Stimulated activated CD4-positive, alpha-beta T cell treated with anti-CD3 and anti-CD28 coated beads, Interleukin-4, amount 100 ng/mL, for 4 hours (primary cell): Measurements from ENCODE around the gene PIP5K1B.
A peak's percentile ranks its signal among the peaks of the same experiment; 100 is the strongest.

ENCODE experiments used
- DNase-seq, 2 experiments: peaks; one replicate each; pipeline ENCODE4 v3.0.0-alpha.2; 2020

Gene PIP5K1B

DNA sequence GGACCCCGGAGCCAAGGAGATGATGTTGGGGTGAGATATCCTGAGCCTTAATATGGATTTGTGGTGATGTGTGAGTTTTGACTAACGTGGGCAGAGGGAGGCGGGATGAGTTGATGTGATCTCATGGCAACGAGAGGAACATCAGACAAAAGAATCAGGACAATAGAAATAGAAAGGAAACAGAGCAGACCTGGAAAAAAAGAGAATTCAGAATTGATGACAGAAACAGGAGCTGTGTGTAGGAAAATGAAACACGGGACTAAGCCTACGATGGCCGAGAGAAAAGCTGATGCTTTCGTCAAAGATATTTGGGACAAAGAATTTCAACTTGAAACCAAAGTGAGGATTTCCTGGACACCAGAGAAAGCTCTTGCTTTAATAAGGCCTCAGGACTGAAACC lies 298.0 kb downstream of the PIP5K1B start:
- no peak for DNase-seq

DNA sequence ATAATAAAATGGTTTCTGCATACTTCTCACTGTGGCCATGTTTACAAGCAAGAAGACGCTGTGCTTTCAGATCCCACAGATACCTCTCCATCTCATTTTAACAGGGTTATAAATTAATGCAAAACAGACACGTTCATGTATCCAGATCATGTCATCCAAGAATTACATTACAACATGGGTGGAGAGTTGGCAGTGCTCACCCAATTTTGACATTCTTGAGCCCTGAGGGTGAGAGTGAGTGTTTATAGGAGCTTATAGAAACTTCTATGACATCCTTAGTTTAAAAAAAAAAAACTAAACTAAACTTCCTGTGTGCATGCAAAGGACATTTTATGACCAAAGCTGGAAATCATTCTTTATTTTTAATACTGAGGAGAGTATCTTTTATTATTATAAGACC lies 299.8 kb downstream of the PIP5K1B start:
- DNase-seq = no peak

DNA sequence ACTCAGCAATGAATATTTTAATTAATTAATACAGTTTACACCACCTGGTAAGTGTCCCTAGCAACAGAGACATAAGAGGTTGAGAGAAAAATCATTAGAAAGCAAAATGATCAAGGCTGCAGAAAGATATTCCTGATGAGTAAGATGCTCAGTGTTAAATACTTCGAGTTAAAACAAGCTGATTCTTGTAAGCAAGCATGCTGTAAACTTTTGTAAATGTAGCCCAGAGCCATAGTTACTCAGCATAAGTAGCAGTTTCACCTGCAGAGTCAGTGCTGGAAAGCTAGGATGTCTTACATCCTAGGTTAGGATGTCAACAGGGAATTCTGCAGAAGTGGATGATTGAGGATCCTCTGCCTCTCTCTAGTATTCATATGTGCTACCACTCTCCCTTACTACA lies 304.7 kb downstream of the PIP5K1B start:
- no peak for DNase-seq

DNA sequence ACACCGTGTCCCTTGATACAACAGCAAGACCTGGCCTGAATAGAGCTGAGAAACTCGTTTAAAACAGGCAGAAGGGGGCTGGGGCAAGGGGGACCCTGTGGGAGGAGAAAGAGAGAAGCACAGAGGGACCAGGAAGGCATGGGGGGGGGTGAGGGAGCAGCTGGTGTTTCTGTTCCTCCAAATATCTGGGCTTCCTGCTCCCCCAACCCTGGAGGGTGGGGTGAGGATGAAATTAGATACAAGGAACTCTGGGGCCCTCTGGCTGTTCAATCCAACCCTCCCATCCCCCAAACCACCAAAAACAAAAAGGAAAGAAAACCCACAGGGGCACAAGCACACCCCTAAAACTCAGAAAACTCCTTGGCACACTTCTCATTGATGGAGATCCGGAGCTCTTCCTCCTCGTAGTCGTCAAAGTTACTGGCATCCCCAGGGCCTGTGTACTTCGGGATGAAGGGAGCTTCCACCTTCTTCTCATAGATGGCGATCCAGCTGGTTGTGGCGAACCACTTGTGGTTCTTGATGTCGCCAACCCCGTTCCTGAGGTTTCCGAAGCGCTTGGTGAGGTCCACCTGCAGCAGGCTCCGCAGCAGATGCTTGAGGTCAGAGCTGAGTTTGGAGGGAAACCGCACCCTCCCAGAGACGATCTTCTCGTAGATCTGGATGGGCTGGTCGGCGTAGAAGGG lies 307.8 kb downstream of the PIP5K1B start:
- DNase-seq = no peak

DNA sequence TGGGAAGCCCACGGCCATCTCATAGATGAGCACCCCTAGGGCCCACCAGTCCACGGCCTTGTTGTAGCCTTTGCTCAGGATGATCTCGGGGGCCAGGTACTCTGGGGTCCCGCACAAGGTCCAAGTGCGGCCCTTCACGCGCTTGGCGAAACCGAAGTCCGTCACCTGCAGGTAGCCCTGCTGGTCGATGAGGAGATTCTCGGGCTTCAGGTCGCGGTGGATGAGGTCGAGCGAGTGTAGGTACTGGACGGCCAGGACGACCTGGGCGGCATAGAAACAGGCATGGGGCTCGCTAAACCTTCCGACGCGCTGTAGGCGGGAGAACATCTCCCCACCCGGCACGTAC lies 308.3 kb downstream of the PIP5K1B start:
- DNase-seq = no peak

DNA sequence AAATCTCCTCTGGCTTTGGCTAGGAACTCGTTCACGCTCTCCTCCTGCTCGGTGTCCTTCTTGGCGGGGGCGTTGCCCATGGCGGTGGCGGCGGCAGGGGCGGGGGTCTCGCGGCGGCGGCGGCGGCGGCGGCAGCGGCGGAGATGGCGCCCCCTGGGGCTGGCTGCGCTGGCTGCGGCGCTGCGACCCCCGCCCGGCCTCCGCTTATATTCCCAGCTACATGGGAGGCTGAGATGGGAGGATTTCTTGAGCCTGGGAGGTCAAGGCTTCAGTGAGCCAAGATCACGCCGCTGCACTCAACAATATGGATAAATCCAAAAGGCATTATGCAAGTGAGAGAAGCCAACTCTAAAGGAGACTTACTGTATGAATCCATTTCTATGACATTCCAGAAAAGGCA lies 309.0 kb downstream of the PIP5K1B start, which contains the start of gene PRKACG:
PRKACG (minus strand) TSS at position 101 of the 400 bp plus-strand sequence; CDS start at position 80, 21 bp downstream.
- DNase-seq = no peak

DNA sequence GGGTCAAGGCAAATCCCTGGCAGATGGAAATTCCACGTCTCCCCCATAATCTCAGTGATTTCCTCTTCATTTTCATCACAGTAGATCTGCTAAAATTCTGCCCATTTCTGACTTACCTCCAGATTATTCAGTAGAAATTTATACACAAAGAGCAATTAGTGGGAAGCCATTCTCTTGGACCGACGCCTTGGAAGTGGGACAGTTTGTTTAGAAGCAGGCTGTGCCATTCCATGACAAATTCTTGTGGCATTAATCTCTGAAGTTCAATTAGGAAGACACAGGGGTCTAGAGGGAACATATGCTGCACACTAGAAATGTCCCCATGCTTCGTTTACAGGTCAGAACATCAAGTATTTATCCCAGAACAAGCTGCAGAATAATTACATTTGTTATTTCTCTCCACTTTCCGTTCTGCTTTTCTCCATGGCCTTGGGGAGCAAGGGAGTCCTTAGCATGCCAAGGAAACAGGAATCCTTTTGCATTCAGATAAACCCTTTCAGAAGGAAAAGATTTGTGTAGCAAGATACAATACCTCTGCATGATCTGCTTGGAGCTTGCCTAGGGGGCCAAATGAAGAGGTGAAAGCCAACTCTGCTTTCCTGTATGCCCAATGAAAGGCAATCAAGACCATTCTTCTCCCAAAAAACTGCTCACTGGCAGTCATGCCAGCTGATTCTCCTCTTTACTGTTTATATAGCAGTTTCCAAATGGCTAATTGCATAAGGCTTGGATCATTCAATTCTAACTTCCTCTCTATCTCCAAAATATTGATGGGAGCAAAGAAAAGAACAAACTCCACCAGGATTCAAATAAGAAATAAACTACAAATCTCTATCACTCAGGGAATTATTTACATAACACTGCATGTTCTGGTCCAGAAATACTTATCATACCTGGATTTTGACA lies 311.4 kb downstream of the PIP5K1B start:
- no peak for DNase-seq

DNA sequence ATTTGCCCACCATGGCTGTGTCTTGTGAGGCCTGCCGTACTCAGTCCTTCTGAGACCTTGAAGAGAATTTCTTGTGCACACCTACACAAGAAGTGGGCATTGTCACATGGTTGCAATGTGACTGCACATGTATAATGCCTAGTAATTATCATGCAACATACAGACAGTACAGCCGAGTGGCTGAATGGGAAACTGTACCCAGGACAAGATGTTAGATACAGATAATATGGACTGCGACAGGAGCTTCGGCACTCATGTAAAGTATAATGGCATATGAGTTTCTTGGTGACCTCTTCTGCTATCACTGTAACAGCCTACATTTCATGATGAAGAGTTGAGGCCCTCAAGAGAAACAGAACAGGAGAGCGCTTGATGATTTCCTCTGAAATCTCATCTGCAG lies 313.7 kb downstream of the PIP5K1B start:
- DNase-seq = no peak

DNA sequence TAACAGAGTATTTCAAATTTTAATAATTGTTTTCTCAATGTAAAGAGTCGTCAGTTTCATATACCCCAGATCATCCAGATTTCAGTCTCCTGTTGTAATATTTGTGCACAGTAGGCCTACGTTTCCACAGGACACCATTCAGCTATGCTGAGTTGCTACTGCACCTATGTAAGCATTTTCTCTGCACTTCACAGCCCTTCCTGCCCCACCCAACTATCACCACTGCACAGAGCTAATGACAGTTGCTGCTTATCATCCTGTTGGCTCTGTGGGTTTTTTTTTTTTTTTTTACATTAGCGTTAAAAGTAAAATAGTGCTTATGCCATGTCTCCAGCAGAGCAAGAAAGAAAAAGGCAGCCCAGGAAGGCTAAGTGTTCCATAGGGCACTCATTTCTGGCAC lies 314.8 kb downstream of the PIP5K1B start:
- DNase-seq = peak in 1 of 2 experiments; percentile 13

DNA sequence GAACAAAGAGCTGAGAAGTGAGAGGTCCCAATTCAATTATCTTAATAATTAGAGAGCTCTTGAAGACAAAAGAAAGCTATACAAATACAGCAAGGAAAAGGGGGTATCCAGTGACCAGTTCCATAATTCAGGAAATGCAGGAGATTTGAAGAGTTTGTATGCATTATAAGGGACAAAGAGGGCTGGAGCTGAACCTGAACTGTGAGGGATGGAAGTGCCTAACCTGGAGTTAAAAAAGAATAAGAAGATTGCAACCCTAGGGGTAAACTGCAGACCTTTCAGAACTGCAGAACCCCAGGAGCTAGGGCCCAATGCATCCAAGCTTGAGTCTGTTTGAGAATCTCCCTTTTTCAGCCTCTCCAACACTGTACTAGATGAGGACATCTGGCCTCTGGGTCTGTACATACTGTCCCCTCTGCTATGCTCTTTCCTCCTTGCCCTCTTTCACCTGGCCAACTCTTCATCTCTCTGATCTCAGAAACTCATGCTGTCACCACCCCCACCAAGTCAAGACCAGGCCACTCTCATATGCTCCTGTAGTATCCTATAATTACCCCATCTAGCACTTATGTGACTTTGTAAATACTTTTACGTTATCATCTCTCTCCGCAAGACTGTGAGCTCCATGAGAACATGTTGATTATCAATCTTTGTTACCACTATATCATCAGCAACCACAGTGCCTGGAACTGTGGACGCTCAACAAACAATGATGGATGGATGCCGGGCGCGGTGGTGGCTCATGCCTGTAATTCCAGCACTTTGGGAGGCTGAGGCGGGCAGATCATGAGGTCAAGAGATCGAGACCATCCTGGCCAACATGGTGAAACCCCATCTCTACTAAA lies 315.5 kb downstream of the PIP5K1B start:
- no peak for DNase-seq

DNA sequence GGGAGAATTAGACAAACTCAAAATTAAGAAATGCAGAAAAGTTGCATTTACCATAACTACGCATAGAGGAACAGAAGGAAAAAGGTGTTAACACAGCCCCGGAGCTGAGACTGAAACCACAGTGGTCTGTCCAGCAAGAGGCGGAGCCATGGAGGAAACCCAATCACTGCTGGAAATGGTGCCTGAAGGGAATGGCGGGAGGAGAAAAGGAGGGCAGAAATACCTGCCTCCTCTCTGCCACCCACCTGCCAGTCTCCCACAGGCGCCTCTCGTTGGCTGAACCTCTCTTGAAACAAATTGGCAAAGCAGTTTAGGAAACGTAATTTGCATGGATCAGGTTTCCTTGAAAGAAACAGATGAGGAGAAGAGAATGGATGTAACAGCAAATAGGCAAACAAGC lies 318.6 kb downstream of the PIP5K1B start:
- DNase-seq = no peak

DNA sequence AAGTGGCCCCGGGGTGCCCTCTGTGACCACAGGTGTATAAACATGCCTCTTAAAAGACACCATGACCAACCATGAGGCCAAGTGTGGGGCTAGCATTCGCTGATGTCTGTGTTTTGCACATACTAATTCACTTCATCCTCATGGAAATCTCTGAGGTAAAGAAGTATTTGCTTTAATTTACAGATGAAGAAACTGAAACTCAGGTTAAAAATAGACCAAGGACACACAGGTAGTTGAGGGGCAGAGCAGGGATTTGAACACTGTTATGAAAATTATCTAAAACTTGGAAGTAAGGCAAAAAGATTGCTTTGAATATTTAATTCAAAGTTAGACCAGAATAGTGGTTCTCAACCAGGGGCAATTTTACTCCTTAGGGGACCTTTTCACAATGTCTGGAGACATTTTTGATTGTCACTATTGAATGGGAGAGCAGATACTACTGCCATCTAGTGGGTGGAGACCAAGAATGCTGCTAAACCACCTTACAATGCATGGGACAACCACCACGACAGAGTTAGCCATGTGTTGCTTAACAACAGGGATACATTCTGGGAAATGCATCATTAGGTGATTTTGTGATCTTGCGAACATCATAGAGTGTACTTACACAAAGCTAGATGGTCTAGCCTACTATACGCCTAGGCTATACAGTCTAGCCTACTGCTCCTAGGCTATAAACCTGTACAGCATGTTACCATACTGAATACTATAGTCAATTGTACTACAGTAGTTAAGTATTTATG lies 322.5 kb downstream of the PIP5K1B start:
- DNase-seq = peak; percentile 8 to 14

DNA sequence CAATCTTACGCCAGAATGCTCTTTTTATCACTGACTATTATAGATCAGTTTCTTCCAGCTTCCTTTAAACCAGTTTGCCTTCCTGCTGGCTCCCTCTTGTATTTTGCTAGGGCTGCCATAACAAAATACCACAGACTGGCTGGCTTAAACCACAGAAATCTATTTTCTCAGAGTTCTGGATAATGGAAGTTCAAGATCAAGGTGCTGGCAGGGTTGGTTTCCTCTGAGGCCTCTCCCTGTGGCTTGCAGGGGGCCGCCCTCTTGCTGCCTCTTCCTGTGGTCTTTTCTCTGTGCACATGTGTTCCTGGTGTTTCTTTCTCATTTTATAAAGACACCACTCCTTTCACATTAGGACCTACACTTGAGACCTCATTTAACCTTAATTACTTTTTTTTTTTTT lies 323.7 kb downstream of the PIP5K1B start:
- no peak for DNase-seq

DNA sequence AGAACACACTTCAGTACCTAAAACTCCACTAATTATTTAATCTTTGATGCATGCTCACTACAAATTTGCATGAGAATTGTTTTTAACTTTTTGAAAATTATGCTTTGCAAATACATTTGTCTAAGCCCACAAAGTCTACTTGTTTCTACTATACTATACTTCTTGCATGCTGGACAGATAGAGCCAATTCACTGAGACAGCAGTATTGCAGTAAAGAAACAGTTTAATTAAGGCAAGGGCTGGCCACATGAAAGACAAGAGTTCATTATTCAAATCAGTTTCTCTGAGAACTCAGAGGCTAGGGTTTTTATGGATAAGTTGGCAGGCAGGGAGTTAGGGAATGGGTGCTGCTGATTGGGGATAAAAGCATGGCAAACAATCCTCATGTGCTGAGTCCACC lies 324.5 kb downstream of the PIP5K1B start:
- no peak for DNase-seq

DNA sequence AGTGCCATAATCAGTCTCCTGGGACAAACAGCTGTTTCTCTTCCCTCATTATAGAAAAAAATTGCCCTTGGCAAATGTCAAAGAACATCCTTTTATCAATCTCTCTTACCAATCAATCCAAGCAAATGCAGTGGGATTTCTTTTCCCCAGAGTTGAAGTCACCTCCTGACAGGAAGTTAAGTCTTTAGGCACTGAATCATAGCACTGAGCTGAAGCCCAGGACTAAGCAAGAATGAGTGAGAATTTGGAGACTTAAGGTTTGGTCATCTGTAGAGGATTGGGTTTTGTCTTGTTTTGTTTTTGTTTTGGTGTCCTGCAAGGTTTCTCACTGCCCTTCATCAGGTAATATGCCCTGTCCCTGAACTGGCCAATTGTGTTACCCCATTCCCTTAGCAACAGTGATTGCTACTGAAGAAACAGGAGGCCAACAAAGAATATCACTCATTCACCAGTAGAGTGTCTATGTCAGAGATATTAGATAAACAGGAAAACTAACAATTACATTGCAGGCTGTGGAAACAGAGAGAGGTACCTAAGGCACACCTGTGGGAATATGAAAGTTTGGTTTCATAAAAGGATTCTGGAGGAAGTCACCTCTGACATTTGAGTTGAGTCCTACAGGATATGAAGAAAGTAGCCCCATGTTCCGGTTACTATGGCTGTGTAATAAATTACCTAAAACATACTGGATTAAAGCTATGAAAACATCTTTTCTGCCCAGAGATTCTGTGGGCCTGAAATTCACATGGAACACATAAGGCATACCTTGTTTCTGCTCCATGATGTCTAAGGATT lies 326.0 kb downstream of the PIP5K1B start:
- DNase-seq = no peak

DNA sequence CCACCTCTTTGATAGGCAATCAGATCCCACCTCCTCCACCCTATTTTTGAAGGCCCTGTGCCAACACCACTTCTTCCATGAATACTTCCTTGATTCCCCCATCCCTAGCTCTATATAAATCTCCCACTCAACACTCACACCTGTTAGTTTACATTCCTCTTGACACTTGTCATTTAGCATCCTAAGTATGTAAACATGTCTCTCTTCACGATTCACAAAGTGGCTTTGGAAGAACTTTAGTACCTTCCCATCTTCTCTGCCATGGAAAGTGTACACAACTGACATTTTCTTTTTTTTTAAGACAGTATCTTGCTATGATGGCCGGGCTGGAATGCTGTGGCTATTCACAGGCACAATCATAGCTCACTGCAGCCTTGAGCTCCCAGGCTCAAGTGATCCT lies 329.0 kb downstream of the PIP5K1B start:
- no peak for DNase-seq

DNA sequence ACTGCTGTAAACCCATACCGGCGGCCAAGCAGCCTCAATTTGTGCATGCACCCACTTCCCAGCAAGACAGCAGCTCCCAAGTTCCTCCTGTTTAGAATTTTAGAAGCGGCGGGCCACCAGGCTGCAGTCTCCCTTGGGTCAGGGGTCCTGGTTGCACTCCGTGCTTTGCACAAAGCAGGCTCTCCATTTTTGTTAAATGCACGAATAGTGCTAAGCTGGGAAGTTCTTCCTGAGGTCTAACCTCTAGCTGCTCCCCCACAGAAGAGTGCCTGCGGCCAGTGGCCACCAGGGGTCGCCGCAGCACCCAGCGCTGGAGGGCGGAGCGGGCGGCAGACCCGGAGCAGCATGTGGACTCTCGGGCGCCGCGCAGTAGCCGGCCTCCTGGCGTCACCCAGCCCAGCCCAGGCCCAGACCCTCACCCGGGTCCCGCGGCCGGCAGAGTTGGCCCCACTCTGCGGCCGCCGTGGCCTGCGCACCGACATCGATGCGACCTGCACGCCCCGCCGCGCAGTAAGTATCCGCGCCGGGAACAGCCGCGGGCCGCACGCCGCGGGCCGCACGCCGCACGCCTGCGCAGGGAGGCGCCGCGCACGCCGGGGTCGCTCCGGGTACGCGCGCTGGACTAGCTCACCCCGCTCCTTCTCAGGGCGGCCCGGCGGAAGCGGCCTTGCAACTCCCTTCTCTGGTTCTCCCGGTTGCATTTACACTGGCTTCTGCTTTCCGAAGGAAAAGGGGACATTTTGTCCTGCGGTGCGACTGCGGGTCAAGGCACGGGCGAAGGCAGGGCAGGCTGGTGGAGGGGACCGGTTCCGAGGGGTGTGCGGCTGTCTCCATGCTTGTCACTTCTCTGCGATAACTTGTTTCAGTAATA lies 330.6 kb downstream of the PIP5K1B start, which contains the start of gene FXN:
FXN (plus strand) TSS at position 315 of the 871 bp plus-strand sequence; CDS start at position 346, 31 bp downstream.
- peak; percentile 77 to 84 for DNase-seq

DNA sequence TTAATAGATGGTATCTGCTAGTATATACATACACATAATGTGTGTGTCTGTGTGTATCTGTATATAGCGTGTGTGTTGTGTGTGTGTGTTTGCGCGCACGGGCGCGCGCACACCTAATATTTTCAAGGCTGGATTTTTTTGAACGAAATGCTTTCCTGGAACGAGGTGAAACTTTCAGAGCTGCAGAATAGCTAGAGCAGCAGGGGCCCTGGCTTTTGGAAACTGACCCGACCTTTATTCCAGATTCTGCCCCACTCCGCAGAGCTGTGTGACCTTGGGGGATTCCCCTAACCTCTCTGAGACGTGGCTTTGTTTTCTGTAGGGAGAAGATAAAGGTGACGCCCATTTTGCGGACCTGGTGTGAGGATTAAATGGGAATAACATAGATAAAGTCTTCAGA lies 331.3 kb downstream of the PIP5K1B start:
- peak in 1 of 2 experiments; percentile 17 for DNase-seq

DNA sequence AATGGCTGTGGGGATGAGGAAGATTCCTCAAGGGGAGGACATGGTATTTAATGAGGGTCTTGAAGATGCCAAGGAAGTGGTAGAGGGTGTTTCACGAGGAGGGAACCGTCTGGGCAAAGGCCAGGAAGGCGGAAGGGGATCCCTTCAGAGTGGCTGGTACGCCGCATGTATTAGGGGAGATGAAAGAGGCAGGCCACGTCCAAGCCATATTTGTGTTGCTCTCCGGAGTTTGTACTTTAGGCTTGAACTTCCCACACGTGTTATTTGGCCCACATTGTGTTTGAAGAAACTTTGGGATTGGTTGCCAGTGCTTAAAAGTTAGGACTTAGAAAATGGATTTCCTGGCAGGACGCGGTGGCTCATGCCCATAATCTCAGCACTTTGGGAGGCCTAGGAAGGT lies 331.8 kb downstream of the PIP5K1B start:
- DNase-seq = no peak

DNA sequence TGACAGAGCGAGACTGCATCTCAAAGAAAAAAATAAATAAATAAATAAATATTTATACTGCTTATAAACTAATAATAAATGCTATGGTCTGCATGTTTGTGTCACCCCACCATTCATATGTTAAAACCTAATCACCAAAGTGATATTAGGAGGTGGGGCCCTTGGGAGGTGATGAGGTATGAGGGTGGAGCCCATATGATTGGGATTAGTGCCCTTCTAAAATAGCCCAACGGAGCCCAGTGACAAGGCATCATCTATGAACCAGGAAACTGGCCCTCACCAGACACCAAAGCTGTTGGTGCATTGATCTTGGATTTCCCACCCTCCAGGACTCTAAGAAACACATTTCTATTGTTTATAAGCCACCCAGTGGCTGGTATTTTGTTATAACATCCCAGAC lies 335.6 kb downstream of the PIP5K1B start:
- no peak for DNase-seq
